Measurements from ENCODE around the gene ARHGAP8.

DNA sequence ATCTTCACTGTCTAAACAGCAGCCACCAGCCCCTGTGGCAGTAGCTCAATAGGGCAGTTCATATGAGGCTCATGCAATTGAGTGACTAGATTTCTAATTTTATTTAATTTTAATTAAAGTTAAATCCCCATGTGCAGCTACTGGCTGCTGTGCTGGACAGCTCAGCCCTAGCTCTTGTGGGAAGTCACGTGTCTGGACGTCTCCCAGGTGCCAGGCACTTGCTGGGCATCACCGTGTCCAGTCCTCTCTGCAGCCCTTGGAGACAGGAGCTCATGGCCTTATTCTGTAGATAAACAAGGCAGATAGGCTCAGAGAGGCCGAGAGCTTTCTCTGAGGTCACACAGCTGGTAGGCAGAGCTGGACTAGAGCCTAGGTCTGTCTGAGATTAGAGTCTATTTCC is 95.0 kb downstream of the ARHGAP8 start:
- TF ChIP-seq POLR2A (IDR thresholded peaks at IDR 0.05; ENCODE audit: low read depth, low read length) (no peak), TAF1 (IDR thresholded peaks at IDR 0.05; ENCODE audit: borderline replicate concordance, low read depth, low read length) (no peak)

Measured in GM12892 (cell line).